HG03565 (cell line): Measurements from ENCODE around the gene FXYD7.
"Not testable (repeated sequence)": the region's sequence is repeated elsewhere in the genome, so short reads cannot be mapped to it uniquely, and the experiment has no call there.

ENCODE experiments used
- ATAC-seq: cut with Tn5 transposase; IDR thresholded peaks from one replicate; pipeline ENCODE4 v1.9.1; 2021; ENCODE audit warnings: mild to moderate bottlenecking, moderate library complexity; ENCODE audit not compliant: unreplicated experiment

Gene FXYD7

GRCh38 chr19:35194012-35194984 lies 51.2 kb downstream of the FXYD7 start:
- no peak for ATAC-seq

GRCh38 chr19:35195830-35196229 lies 52.8 kb downstream of the FXYD7 start:
- no peak for ATAC-seq

DNA sequence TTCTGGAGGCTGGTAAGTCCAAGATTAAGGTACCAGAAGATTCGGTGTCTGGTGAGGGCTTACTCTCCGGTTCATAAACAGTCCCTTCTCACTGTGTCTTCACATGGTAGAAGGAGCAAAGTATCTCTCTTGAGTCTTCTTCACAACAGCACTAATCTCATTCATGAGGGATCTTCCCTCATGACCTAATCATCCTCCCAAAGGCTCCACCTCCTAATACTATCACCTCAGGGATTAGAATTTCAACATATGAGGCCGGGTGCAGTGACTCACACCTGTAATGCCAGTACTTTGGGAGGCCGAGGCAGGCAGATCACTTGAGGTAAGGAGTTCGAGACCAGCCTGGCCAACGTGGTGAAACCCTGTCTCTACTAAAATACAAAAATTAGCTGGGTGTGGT lies 53.8 kb downstream of the FXYD7 start:
- not testable (repeated sequence) for ATAC-seq

DNA sequence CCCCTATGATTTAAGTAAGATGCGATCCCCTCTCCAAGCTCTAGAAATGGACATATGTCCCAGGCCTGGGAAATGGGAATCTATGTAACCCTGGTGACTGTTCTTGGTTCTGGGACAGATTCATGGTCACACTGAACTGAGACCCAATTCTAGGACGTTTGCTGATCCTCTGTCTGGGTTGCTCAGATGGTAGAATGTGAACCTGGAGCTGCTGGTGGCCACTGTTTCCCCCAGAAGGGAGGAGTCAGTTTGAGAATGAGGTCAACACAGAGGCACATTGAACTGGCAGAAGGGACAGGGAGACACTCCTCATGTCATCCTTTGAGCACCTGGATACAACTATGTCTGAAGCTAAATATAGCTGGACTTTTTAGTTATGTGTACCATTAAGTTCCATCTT lies 56.4 kb downstream of the FXYD7 start:
- ATAC-seq = no peak

GRCh38 chr19:35202722-35203688 lies 60.0 kb downstream of the FXYD7 start:
- no peak for ATAC-seq
